ENCODE measurements around the gene MAP2K5.

The MAP2K5 gene

DNA sequence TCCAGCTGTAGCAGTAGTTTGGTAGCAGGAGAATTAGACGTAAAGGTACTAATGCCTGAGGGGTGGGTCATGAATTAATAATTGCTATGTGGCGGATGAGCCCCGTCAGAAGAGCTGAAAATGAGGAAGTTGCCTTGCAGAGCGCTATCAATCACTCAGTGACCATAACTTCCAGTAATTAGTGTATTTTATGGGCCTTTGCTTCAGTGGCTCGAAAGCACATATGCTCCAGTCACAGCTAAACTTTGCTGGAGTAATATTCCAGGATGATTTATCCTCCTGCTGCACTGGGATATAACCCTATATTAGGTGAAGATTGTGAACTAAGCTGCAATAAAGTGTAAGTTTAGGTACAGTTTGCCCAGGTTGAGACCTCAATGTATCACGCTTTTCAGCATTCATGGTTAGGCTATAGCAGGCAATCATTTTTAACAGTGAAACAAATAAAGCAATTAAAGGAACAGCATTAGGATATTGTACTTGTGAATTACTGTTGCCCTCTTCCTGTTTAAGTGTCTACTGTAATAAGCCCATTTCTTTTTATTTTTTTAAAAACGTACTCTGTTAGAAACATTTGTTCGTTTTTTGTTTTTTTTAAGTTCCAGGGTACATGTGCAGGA lies 178.2 kb downstream of the MAP2K5 start:
- DNase-seq (ENCODE audit: low read depth in 2 of 2, low spot score in 1 of 2): no peak

DNA sequence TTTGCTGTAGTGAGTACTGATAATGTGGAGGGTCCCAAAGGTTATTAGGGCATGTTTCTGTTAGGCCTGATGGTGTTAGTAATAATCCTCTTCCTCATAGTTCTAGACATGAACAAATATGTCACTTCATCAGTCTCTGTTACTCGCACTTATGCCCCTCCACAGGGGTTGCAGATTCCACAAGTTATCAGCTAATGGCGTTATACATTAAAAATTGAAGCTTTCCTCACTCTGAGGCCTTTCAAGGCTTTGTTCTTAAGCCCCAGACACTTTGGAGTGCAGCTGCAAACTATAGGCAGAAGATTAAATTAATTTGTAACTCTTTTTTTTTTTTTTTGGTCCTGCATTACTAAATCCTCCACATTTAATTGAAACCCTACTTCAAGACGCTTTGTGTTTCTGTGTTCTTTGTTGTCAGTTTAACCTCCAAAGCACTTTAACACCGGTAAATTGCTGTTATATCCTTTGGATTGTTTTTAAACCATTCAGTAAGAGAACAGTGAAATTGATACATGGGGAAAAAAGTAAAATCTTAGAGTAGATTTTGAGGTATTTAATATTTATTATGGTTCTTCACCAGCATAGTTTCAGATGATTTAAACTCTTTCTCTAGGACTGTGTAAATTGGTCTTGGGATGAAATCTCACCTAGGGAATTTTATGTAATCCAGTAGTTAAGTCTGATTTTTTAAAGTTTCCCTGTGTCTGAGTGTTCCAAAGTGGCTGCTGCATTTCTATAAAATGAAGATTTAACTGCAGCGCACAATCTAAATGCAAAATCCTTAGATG lies 179.7 kb downstream of the MAP2K5 start:
- DNase-seq (ENCODE audit: low read depth in 2 of 2, low spot score in 1 of 2): no peak

DNA sequence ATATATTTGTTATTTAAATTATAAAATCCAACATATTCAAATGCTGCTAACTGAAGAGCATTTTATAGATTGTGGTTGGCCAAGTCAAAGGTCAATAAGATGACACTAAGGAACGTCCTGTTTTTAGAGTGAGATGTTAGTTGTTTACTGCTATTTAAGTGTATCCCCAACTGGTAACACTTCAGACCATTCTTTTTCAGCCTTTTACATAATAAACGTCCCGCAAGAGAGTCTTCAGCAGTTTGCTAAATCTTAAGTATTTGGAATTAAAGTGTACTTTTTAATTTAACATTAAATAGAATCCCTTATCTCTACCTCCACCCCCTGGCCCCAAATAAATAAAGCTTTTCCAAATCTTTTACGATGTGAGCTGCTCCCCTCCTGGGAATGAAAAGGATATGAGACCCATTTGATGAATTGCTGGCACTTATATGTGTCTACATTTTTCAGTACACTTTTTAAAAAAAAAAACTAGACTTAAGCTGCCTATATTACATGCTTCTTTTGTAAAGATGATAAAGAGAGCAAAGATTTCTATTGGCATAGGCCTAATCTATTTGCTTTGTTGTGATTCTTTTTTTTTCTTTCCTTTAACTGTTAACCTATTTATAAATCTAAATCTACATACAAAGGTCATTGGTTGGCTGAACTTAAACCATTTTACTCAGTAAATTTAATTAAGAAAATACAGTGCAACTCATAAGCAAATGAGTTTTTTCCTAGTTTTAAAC lies 181.0 kb downstream of the MAP2K5 start:
- no peak for DNase-seq (ENCODE audit: low read depth in 2 of 2, low spot score in 1 of 2)

DNA sequence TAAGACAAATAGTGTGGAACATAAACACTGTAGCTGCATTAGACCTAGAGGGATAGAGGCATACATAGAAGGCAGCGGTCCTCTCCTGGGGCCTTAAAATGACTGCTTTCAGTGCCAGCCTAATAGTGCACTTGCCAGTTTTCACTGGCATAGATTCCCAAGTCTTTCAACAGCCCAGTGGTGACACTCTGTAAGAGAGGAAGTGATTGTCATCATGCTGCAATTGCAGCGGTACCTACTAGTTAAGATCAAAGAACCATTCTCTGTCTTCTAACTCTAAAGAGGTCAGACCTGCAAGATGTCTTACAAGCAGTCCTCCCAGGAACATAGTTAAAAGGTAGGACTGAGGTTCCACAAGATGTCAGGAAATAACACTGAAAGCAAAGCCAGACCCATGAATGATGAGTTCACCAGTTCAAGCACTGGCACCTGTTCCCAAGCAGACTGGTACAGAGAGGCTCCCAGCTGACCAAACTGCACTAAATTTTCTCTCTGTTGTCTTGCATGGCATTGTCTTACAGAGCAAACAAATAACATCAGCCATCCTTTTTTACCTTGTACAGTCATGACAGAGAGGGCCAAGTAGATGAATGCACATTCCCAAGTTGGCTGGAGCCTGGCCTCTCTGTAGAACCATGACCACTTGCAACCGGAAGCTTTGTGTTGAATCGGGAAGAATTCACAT lies 182.3 kb downstream of the MAP2K5 start:
- DNase-seq (ENCODE audit: low read depth in 2 of 2, low spot score in 1 of 2): no peak

DNA sequence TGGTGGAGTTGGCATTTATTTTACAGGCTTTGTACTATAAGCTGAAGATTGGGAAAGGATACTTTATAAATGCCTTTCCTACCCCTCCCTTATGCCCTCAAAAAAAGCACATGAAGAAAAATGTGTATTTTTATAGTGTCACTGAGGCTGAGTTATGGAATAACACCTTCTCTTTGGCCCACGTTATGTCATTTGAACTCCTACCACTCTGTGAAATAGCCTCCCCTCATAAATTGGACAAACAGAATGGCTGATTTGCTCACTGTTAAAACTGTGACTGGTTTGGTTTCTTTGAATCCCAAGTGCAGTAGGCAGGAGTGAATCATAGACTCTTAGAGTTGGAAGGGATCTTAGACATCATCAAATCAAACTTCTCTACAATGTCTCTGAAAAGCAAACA lies 187.6 kb downstream of the MAP2K5 start:
- DNase-seq (ENCODE audit: low read depth in 2 of 2, low spot score in 1 of 2): no peak

DNA sequence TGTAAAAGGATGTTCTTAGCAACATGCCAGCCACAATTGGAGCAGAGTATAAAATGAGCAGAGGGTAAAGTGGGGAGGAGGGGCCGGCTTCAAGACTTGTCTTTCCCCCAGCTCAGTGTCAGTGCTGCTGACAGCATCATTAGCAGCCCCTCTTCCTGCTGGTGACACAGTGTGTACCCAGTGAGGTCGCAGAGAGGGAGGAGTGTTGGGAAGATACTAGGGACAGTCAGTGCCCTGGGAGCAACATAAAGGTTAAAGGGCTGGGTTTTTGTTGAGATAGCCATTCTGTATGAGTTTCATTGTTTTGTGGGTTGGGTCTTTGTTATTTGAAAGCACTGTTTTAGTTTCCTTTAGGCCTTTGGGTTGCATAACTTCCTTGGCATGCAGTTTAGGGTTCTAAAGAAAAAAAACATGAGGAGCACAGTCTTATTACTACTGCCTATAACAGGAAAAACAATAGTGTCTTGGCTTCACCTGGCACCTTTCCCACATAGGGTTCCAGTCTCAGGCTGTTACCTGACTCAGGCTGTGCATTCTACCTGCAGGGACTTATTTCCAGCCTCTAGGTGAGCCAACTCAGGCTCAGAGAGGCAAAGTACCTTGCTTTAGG lies 188.7 kb downstream of the MAP2K5 start:
- no peak for DNase-seq (ENCODE audit: low read depth in 2 of 2, low spot score in 1 of 2)

DNA sequence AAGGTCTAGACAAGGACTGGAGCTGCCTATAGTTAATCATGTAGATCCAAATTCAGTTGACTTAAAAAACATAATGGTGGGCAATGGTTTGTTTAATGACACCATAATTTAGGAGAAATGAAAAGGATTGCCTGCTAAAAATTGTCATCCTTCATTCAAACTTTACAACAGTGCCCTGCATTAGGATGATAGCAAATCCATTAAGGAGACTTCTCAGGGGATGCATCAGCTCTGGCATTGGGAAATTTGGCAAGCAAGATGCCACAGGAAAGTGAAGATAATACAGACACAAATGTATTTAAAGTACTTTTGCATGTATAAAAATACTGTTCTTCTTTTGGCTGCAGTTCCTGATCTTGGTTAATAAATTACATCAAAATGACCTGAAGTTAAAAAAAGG lies 189.7 kb downstream of the MAP2K5 start:
- DNase-seq (ENCODE audit: low read depth in 2 of 2, low spot score in 1 of 2): no peak

DNA sequence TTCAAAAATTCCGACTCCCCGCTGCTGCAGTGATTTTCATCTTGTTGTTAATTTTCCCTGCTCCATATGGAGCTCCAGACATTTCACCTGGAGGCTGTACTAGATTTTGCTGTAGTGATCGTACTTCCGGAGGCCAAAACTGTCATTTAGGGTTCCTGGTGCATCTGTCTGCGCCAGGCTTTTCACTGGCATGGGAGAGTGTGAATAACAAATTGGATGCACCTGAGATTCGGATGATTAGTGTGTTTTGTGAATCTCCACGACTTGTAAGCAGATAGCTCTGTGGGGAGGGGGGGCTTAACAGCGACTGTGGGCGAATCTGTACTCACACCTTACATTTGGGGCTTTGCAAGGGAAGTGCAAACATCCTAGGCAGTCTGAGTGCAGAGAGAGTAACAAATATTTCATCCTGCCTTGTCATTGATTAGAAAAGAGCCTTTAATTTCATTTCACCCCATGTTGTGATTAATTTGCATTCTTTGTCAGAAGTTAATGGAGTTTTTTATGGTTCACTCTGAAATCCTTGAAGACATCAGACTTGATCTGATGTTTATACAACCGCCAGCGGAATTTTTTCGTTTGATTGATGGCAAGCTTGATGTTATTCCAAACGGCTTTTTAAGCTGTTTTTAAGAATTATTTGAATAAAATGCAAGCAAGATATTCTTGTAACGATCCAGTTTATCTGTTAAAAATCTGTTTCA lies 190.3 kb downstream of the MAP2K5 start:
- DNase-seq (ENCODE audit: low read depth in 2 of 2, low spot score in 1 of 2): no peak

DNA sequence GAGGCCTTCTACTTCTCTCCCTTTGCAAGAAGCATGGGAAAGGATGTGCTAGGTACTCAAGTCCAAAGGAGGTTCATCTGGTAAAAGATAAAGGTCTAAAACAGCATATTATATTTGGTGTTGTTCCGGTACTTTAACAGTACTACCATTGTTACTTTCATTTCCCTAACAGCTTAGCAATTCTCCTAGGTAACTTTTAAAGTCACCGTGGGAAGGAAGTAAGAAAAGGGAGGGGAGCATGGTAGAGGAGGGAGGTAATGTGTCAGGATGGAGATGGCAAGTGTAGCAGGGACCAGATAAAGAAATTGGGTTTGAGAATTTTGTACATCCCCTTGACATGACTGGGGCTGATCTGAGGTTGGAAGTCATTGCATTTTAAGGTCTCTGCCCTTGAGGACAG lies 193.4 kb downstream of the MAP2K5 start:
- no peak for DNase-seq (ENCODE audit: low read depth in 2 of 2, low spot score in 1 of 2)

DNA sequence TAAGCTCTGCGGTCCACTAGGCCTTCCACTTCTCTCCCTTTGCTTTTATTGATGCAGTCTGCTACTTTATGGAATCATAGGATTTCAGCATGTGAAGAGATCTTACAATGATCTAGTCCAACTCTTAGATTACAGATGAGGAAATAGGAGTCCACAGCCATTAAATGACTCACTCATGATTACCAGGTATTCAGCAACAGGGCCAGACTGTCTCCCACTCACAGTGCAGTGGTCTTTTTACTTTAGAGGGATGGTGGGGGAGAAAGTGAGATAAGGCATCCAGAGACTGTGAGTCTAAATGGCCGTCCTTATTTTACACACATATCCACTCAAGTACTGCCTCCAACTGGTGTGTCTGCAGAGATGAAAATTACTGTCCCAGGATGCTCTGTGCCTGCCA lies 194.3 kb downstream of the MAP2K5 start:
- DNase-seq (ENCODE audit: low read depth in 2 of 2, low spot score in 1 of 2): no peak

DNA sequence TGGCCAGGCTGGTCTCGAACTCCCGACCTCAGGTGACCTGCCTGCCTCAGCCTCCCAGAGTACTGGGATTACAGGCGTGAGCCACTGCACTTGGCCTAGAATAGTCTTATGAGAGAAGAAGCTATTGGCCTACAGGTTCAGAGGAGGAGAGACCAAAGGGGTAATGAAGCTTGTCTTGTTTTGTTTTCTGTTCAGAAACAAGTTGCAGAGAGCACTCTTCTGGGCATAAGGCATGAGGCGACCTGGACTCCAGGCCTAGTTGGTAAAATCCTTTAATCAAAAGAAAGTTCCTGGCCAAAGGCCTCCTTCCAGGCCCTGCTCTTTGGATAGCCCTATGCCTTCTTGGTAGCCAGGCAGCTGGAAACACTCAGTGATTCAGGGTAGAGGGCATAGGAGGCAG lies 195.6 kb downstream of the MAP2K5 start:
- DNase-seq (ENCODE audit: low read depth in 2 of 2, low spot score in 1 of 2): no peak

DNA sequence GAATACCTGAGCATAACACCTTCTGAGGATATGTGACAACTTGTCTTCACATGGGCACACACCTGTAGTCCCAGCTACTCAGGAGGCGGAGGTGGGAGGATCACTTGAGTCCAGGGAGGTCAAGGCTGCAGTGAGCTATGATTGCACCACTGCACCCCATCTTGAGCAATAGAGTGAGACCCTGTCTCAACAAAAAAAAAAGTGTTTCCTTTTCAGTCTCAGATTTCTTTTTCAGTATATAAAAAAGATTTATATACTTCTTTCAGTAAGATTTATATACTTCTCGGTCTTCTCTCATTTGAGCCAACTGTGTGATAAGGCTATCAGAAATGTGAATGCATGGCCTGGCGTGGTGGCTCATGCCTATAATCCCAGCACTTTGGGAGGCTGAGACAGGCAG lies 197.9 kb downstream of the MAP2K5 start:
- no peak for DNase-seq (ENCODE audit: low read depth in 2 of 2, low spot score in 1 of 2)

DNA sequence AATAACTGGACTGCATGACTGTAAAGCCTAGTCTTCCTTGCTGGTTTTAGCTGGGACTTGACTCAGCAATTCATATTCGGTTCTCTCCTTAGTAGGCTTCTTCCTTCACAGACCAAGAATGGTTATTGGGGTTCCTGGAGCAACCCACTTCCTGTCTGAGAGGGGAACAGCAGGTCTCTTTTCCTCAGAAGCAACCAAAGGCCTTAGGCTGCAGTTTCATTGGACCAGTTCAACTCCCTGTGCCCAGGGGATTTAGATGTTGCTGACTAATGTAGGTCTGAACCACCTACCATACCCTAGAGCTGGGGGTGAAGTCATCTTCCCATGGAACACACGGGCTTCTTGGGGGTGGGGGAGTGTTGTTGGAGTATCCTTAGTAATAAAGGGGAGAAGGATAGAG lies 198.8 kb downstream of the MAP2K5 start:
- no peak for DNase-seq (ENCODE audit: low read depth in 2 of 2, low spot score in 1 of 2)

DNA sequence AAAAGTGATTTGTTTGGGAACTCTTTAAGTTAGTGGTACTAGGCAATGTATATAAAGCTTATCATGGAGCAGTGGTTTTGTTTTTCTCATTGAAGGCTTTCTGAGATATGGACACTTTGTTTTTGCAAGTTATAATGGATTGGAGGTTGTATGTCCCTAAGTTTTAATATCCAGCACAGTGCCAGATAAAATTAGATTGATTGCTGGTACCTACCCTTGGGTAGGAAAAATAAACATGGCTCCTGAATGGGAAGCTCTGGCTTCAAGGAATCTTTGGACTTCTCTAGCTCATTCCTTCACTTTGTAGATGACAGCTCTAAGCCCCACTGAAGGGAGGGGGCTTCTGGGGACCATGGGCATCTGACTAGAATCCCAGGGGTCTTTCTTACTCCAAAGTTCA lies 201.1 kb downstream of the MAP2K5 start:
- DNase-seq (ENCODE audit: low read depth in 2 of 2, low spot score in 1 of 2): no peak

DNA sequence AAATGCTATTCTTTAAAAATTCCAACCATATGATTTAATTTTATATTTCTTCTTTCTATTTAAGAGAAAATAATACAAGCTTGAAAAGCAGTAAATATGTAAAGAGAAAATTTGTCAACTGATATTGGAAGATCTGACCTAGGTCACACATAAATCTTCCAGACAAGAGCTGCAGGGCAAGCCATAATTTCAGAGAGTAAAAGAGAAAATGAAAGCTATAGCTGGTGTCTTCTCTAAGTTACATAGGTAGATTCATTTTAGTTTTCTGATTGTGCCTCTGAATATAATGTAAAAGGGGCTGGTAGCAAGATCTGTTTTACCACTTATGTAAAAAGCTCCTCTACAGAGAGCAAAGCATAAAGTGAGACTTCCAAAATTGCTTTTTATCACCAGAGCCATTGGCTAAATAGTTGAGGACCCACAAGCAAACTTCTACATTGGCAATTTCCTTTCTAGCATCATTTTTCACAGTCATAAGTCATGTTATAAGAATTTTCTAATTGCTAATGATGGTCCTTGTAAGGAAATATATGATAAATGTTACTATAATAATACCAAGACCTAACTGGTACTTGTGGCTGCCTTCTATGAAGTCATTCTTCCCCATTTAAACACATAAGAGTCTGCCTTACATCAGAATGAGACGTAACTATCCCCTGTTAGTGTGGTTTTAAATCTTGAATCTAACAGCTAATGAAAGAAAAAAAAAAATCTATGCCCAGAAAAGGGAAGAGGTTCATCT lies 202.0 kb downstream of the MAP2K5 start:
- DNase-seq (ENCODE audit: low read depth in 2 of 2, low spot score in 1 of 2): no peak

DNA sequence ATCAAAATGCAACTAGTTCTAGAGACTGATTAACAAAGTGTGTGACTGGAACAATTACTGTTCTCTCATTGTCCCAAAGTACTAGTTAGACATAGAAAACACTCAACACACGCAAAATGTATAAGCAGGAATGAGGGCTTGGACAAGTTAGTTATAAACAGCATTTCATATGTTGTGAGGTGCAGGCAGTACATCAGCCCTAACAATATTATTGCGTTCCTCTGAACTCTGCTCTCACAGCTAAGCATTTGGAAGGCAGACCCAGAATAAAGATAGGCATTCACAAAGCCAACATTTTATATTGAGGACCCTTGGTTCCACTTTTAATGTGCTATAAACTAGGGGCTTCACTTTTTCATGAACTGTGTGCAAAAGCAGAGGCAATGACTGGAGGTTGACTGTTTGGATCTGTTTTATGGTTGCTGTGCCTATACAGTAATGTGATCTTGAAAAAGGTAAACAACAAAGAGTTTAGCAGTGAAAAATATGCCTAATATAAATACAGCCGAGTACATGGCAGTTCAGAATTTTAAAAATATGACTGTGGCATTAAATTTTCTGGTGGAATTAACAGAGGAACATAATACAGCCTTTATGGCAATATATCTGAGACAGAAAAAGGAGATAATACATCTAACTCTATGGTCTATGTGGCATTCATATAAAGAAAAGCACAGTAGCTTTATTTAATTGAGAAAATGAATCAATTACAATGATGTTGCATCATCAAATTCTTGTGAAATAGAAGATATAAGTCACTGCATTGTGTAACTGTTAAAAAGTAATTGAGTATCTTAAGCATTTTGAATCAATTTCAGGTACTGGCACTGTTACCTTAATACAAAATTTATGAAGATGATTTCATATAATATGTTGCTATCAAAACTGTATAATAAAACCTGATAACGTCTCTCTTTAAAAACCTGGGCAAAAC lies 202.8 kb downstream of the MAP2K5 start:
- DNase-seq (ENCODE audit: low read depth in 2 of 2, low spot score in 1 of 2): no peak

DNA sequence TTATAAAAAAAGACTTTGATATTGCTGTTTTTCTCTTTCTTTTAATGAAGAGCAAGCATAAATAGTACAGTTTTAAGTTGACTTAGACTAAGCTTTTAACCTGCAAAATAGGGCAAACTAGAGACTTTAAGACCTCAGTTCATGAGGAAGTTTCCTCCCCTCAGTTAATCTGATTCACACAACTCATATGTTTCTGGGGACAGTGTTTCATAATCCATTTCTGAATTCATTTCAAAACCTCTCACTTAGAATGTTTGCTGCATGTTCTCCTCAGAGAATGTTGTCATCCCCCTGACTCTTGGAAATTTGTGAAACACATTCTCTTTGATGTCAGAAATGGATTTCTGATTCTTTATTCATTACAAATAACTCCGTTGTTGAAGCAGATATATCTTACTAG lies 203.5 kb downstream of the MAP2K5 start:
- no peak for DNase-seq (ENCODE audit: low read depth in 2 of 2, low spot score in 1 of 2)

DNA sequence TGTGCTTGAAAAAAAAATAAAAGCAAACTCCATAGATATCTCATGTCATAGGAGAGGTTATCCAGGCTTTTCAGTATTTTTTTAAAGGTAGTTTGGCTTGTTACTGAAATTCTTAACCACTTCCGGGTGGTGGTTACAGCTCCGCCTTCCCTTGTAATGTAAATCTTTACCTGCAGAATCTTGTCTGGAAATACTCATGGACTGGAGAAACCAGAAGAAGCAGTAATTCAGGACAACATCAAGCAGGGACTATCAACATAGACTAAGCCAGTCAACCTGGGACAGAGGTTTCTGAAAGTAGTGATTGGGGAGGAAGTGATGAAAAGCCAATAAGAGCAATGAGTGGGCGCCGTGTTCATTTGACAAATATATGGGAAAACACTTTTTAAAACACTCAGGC lies 203.9 kb downstream of the MAP2K5 start:
- DNase-seq (ENCODE audit: low read depth in 2 of 2, low spot score in 1 of 2): no peak

DNA sequence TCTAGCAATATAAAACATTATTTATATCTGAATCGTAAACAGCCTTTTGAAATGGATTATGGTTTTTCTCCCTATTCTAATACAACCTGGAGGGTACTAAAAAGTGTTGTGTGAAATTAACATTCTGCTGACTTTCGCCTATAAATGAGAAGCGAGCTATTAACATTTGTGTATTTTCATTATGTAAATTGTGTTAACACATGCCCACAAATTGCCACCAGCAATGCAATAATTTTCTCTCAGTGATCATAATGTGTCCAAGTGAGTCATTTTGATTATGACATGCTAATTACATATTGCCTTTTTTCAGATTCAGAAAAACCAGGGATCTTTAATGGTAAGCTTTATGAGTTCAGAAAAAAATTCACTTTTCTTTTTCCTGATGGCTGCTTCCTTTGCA lies 205.4 kb downstream of the MAP2K5 start:
- DNase-seq (ENCODE audit: low read depth in 2 of 2, low spot score in 1 of 2): no peak
